H1 (cell line): ENCODE measurements around the gene PAX3.

Experiments
- BCL11A ChIP-seq, 2 experiments: IDR thresholded peaks; one replicate each; pipeline ENCODE4 v1.6.1; 2011; ENCODE audit warnings: low read depth in 2 of 2, low read length in 2 of 2, mild to moderate bottlenecking in 2 of 2
- EP300 ChIP-seq, 2 experiments: IDR thresholded peaks; 1 replicate in 1 of 2; 2 replicates in 1 of 2; pipeline ENCODE4 v1.6.1; 2011 to 2012; ENCODE audit warnings: low read depth in 2 of 2, low read length in 2 of 2, mild to moderate bottlenecking in 2 of 2, borderline replicate concordance in 1 of 2, inconsistent platforms in 1 of 2, moderate library complexity in 1 of 2
- EZH2 ChIP-seq: fragments of 200-600 bp; sonication (generic); IDR thresholded peaks from 2 replicates; pipeline ENCODE4 v1.7.1; 2012; ENCODE audit warnings: low read depth, mild to moderate bottlenecking, moderate library complexity, low read length, inconsistent platforms; ENCODE audit not compliant: severe bottlenecking
- HDAC2 ChIP-seq, 2 experiments: fragments of 300-600 bp in 1 of 2; sonication (generic) in 1 of 2; IDR thresholded peaks; 2 replicates each; pipeline ENCODE4 v1.6.1; 2011 to 2012; ENCODE audit warnings: low read depth in 2 of 2, low read length in 2 of 2, mild to moderate bottlenecking in 2 of 2, moderate library complexity in 2 of 2, borderline replicate concordance in 1 of 2, inconsistent platforms in 1 of 2
- POLR2AphosphoS5 ChIP-seq: IDR thresholded peaks from 2 replicates; pipeline ENCODE4 v1.6.1; 2011; ENCODE audit warnings: low read depth, low read length
- POU5F1 ChIP-seq: IDR thresholded peaks from 2 replicates; pipeline ENCODE4 v1.6.1; 2011; ENCODE audit warnings: low read depth, mild to moderate bottlenecking, low read length, moderate library complexity
- RBBP5 ChIP-seq: IDR thresholded peaks from 2 replicates; pipeline ENCODE4 v1.7.1; 2012; ENCODE audit warnings: low read depth, mild to moderate bottlenecking, inconsistent platforms, low read length, moderate library complexity, borderline replicate concordance
- RXRA ChIP-seq: IDR thresholded peaks from 2 replicates; pipeline ENCODE4 v1.6.1; 2011; ENCODE audit warnings: low read depth, mild to moderate bottlenecking, low read length, moderate library complexity; ENCODE audit not compliant: insufficient read depth
- SUZ12 ChIP-seq: fragments of 200-600 bp; sonication (generic); IDR thresholded peaks from 2 replicates; pipeline ENCODE4 v1.6.1; 2012; ENCODE audit warnings: mild to moderate bottlenecking, inconsistent platforms, low read length, moderate library complexity, mixed read lengths
- TAF1 ChIP-seq: IDR thresholded peaks from 2 replicates; pipeline ENCODE4 v1.6.1; 2011; ENCODE audit warnings: mild to moderate bottlenecking, low read depth, low read length
- TF ChIP-seq, protein P1 (sequence below), 3 experiments: IDR thresholded peaks; 1 replicate in 2 of 3; 2 replicates in 1 of 3; pipeline versions ENCODE4 v1.5.1 to v1.6.1; 2011; ENCODE audit warnings: low read length in 3 of 3, mild to moderate bottlenecking in 3 of 3, inconsistent platforms in 2 of 3, low read depth in 1 of 3, moderate library complexity in 1 of 3; ENCODE audit not compliant: insufficient read depth in 1 of 3; ENCODE audit errors: control extremely low read depth in 1 of 3
- TF ChIP-seq, protein P2 (sequence below): IDR thresholded peaks from 2 replicates; pipeline ENCODE4 v1.6.1; 2011; ENCODE audit warnings: low read length, improper control_type of control experiment
- TF ChIP-seq, protein P3 (sequence below): IDR thresholded peaks from 2 replicates; pipeline ENCODE4 v1.6.1; 2012; ENCODE audit warnings: inconsistent platforms
- TF ChIP-seq, protein P4 (sequence below): IDR thresholded peaks from 2 replicates; pipeline ENCODE4 v1.6.1; 2012; ENCODE audit warnings: low read length, inconsistent platforms

DNA sequence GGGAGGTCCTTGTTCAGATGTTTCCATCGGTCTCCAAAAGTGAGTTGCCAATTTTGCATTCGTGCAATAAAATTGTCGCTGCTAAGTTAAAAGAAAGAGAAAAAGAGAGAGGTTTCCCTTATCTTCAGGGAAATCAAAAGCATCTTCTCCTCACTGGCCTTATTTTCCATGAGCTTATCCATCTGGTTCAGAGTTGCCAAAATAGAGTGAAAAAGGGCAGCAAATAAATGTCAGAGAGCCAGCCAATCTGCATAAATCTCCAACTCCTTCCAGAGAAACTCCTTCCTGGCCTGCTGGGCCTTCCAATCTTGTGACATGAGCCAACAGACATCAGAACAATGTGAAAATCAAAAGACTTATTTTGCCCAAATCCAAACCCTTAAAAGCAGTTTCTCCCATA, 28.4 kb downstream of the PAX3 start:
- TF ChIP-seq SUZ12 (no peak), TAF1 (no peak), BCL11A (IDR thresholded peaks at IDR 0.05; ENCODE audit: low read depth in 2 of 2, low read length in 2 of 2) (no peak), EP300 (IDR thresholded peaks at IDR 0.05; ENCODE audit: borderline replicate concordance in 1 of 2, low read depth in 2 of 2, low read length in 2 of 2) (no peak), RXRA (no peak), RBBP5 (no peak), EZH2 (no peak), POU5F1 (no peak), POLR2AphosphoS5 (no peak), HDAC2 (IDR thresholded peaks at IDR 0.05; ENCODE audit: borderline replicate concordance in 1 of 2, low read depth in 2 of 2, low read length in 2 of 2) (no peak)
- TF ChIP-seq, protein P1, sequence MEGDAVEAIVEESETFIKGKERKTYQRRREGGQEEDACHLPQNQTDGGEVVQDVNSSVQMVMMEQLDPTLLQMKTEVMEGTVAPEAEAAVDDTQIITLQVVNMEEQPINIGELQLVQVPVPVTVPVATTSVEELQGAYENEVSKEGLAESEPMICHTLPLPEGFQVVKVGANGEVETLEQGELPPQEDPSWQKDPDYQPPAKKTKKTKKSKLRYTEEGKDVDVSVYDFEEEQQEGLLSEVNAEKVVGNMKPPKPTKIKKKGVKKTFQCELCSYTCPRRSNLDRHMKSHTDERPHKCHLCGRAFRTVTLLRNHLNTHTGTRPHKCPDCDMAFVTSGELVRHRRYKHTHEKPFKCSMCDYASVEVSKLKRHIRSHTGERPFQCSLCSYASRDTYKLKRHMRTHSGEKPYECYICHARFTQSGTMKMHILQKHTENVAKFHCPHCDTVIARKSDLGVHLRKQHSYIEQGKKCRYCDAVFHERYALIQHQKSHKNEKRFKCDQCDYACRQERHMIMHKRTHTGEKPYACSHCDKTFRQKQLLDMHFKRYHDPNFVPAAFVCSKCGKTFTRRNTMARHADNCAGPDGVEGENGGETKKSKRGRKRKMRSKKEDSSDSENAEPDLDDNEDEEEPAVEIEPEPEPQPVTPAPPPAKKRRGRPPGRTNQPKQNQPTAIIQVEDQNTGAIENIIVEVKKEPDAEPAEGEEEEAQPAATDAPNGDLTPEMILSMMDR (IDR thresholded peaks at IDR 0.05; ENCODE audit: control extremely low read depth in 1 of 3, insufficient read depth in 1 of 3, low read depth in 1 of 3, low read length in 3 of 3) = no peak
- TF ChIP-seq, protein P2, sequence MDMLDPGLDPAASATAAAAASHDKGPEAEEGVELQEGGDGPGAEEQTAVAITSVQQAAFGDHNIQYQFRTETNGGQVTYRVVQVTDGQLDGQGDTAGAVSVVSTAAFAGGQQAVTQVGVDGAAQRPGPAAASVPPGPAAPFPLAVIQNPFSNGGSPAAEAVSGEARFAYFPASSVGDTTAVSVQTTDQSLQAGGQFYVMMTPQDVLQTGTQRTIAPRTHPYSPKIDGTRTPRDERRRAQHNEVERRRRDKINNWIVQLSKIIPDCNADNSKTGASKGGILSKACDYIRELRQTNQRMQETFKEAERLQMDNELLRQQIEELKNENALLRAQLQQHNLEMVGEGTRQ = no peak
- TF ChIP-seq, protein P3, sequence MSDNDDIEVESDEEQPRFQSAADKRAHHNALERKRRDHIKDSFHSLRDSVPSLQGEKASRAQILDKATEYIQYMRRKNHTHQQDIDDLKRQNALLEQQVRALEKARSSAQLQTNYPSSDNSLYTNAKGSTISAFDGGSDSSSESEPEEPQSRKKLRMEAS = no peak
- TF ChIP-seq, protein P4, sequence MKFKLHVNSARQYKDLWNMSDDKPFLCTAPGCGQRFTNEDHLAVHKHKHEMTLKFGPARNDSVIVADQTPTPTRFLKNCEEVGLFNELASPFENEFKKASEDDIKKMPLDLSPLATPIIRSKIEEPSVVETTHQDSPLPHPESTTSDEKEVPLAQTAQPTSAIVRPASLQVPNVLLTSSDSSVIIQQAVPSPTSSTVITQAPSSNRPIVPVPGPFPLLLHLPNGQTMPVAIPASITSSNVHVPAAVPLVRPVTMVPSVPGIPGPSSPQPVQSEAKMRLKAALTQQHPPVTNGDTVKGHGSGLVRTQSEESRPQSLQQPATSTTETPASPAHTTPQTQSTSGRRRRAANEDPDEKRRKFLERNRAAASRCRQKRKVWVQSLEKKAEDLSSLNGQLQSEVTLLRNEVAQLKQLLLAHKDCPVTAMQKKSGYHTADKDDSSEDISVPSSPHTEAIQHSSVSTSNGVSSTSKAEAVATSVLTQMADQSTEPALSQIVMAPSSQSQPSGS = no peak
